GM13976 (cell line): ENCODE results near the gene VTI1A.

ENCODE experiments used
- DNase-seq: peaks from one replicate; pipeline ENCODE4 v3.0.0; 2012; ENCODE audit warnings: low spot score
- CTCF ChIP-seq: IDR thresholded peaks from 2 replicates; pipeline ENCODE4 v1.5.1; 2012; ENCODE audit warnings: borderline replicate concordance, mild to moderate bottlenecking; ENCODE audit not compliant: insufficient read depth; ENCODE audit errors: extremely low read depth, missing control alignments, control extremely low read depth
- in situ Hi-C: fragments of 300-500 bp; cut with MboI; formaldehyde crosslinking; loops from one replicate; pipeline ENCODE4 v1.12.0; 2022; ENCODE audit warnings: low sequenced_read_pairs, mixed read lengths, inconsistent platforms; ENCODE audit not compliant: unreplicated experiment

Gene VTI1A

GRCh38 chr10:112517451-112517862 lies 70.4 kb downstream of the VTI1A start:
- in situ Hi-C loops, result no loop called here
- no peak for DNase-seq
- TF ChIP-seq CTCF, result no peak

- in situ Hi-C loops, result no loop called here
- no peak for DNase-seq
- TF ChIP-seq CTCF, result no peak
Observed at GRCh38 chr10:112519133-112519761, 72.2 kb downstream of the VTI1A start.

GRCh38 chr10:112520914-112521313 lies 73.9 kb downstream of the VTI1A start:
- no peak for TF ChIP-seq CTCF
- in situ Hi-C loops, result no loop called here
- no peak for DNase-seq

GRCh38 chr10:112524641-112525040 lies 77.6 kb downstream of the VTI1A start:
- no peak for DNase-seq
- in situ Hi-C loops, result no loop called here
- no peak for TF ChIP-seq CTCF

GRCh38 chr10:112525200-112525599 lies 78.2 kb downstream of the VTI1A start:
- in situ Hi-C loops, result no loop called here
- no peak for TF ChIP-seq CTCF

GRCh38 chr10:112526139-112526538 lies 79.1 kb downstream of the VTI1A start:
- in situ Hi-C loops, result no loop called here
- TF ChIP-seq CTCF, result no peak

More at GRCh38 chr10:112525200-112525599, 78.2 kb downstream of the VTI1A start:
- DNase-seq, result no peak

More at GRCh38 chr10:112526139-112526538, 79.1 kb downstream of the VTI1A start:
- no peak for DNase-seq
